Spinal cord (tissue), 10 donors: Measurements from ENCODE around the gene TOM1L1. TPM values are rescaled to one million over a fixed set of nuclear protein-coding genes. Genes with fewer than 3 reads are reported as not detected.

Source experiments
- DNase-seq, 6 donors: peaks; one replicate each; pipeline versions ENCODE4 v3.0.0 to v3.0.0-alpha.2; 2013 to 2015; ENCODE audit warnings: low spot score in 6 of 6, low read depth in 4 of 6
- H3K27ac ChIP-seq: one replicate; pipeline ENCODE4 v1.5.1; 2013; ENCODE audit warnings: low read depth, low read length, control low read depth
- H3K27me3 ChIP-seq: one replicate; pipeline ENCODE4 v1.6.1; 2013; ENCODE audit warnings: low read length; ENCODE audit not compliant: control insufficient read depth, insufficient read depth
- H3K36me3 ChIP-seq: one replicate; pipeline ENCODE4 v1.6.1; 2013; ENCODE audit warnings: low read length; ENCODE audit not compliant: control insufficient read depth, insufficient read depth
- H3K4me1 ChIP-seq: one replicate; pipeline ENCODE4 v1.6.1; 2013; ENCODE audit warnings: low read length; ENCODE audit not compliant: control insufficient read depth, insufficient read depth
- H3K4me3 ChIP-seq: one replicate; pipeline ENCODE4 v1.5.1; 2013; ENCODE audit warnings: low read depth, low read length, control low read depth
- H3K9me3 ChIP-seq: one replicate; pipeline ENCODE4 v1.6.1; 2013; ENCODE audit warnings: low read length; ENCODE audit not compliant: control insufficient read depth, insufficient read depth
- WGBS: methylation state at CpG from one replicate; pipeline ENCODE4 v1.1.5; 2013; ENCODE audit warnings: missing lambda C conversion rate; ENCODE audit not compliant: insufficient coverage; 5-methylcytosine and 5-hydroxymethylcytosine counted together
- polyA plus RNA-seq, 2 donors: library from polyadenylated mRNA; unstranded; fragments of 120-200 nt; gene quantifications; one replicate each; pipeline ENCODE4 v1.2.1, GENCODE V29; 2013; ENCODE audit not compliant: insufficient read length in 2 of 2
- total RNA-seq, 2 donors: library from RNA; depleted of rRNA in 1 of 2; stranded (reverse); fragments of 120-200 nt in 1 of 2; fragments of >200 nt in 1 of 2; gene quantifications; one replicate each; pipeline versions ENCODE4 v1.2.3 to v1.2.4, GENCODE V29; 2013 to 2014
- donor health status: healthy.

The TOM1L1 gene
- total and polyA plus RNA-seq, 4 donors: 17.2 to 32.3 (median 24.3) TPM

- no peaks in the 10 kb centered on the region for H3K4me1 ChIP-seq
- H3K27ac ChIP-seq: no peak overlapping the region
- WGBS: 100% methylated on average over 2 of the region's 3 CpGs
- H3K9me3 ChIP-seq: no peaks in the 10 kb centered on the region
- H3K4me3 ChIP-seq: no peak overlapping the region
- no peaks in the 10 kb centered on the region for H3K27me3 ChIP-seq
- no peak for DNase-seq
- no peaks in the 10 kb centered on the region for H3K36me3 ChIP-seq
Observed at GRCh38 chr17:54974759-54975158, 74.1 kb downstream of the TOM1L1 start.

GRCh38 chr17:54976316-54976715, 75.7 kb downstream of the TOM1L1 start:
- 83% methylated on average over 1 of the region's 3 CpGs for WGBS
- Histone ChIP-seq H3K27me3 (no peaks in the 10 kb centered on the region), H3K4me3 (no peak overlapping the region), H3K27ac (no peak overlapping the region), H3K4me1 (no peaks in the 10 kb centered on the region), H3K9me3 (no peaks in the 10 kb centered on the region), H3K36me3 (no peaks in the 10 kb centered on the region)
- DNase-seq: no peak

GRCh38 chr17:54977744-54978143, 77.1 kb downstream of the TOM1L1 start:
- H3K27me3 ChIP-seq: no peaks in the 10 kb centered on the region
- no peak overlapping the region for H3K27ac ChIP-seq
- DNase-seq: no peak
- H3K36me3 ChIP-seq: no peaks in the 10 kb centered on the region
- no peaks in the 10 kb centered on the region for H3K4me1 ChIP-seq
- WGBS: no CpG with 5 or more reads among the region's 2 CpGs
- no peaks in the 10 kb centered on the region for H3K9me3 ChIP-seq
- no peak overlapping the region for H3K4me3 ChIP-seq

GRCh38 chr17:54979657-54980056, 79.0 kb downstream of the TOM1L1 start:
- Histone ChIP-seq H3K9me3 (no peaks in the 10 kb centered on the region), H3K4me3 (no peak overlapping the region), H3K27ac (no peak overlapping the region), H3K4me1 (no peaks in the 10 kb centered on the region), H3K36me3 (no peaks in the 10 kb centered on the region), H3K27me3 (no peaks in the 10 kb centered on the region)
- DNase-seq: no peak

- WGBS: 100% methylated on average over 1 of the region's 3 CpGs
- DNase-seq: no peak
- Histone ChIP-seq H3K9me3 (no peaks in the 10 kb centered on the region), H3K36me3 (no peaks in the 10 kb centered on the region), H3K27ac (no peak overlapping the region), H3K27me3 (no peaks in the 10 kb centered on the region), H3K4me3 (no peak overlapping the region), H3K4me1 (no peaks in the 10 kb centered on the region)
Observed at GRCh38 chr17:54980375-54980774, 79.7 kb downstream of the TOM1L1 start.

GRCh38 chr17:54982399-54982798, 81.7 kb downstream of the TOM1L1 start:
- Histone ChIP-seq H3K27me3 (no peaks in the 10 kb centered on the region), H3K4me1 (no peaks in the 10 kb centered on the region), H3K4me3 (no peak overlapping the region), H3K36me3 (no peaks in the 10 kb centered on the region), H3K27ac (no peak overlapping the region), H3K9me3 (no peaks in the 10 kb centered on the region)
- no peak for DNase-seq

- Histone ChIP-seq H3K9me3 (no peaks in the 10 kb centered on the region), H3K27ac (no peak overlapping the region), H3K4me3 (no peak overlapping the region), H3K36me3 (no peaks in the 10 kb centered on the region), H3K4me1 (no peaks in the 10 kb centered on the region), H3K27me3 (no peaks in the 10 kb centered on the region)
- no peak for DNase-seq
Observed at GRCh38 chr17:54983260-54983659, 82.6 kb downstream of the TOM1L1 start.

GRCh38 chr17:54985476-54985875, 84.8 kb downstream of the TOM1L1 start:
- Histone ChIP-seq H3K4me1 (no peaks in the 10 kb centered on the region), H3K27me3 (no peaks in the 10 kb centered on the region), H3K9me3 (no peaks in the 10 kb centered on the region), H3K36me3 (no peaks in the 10 kb centered on the region), H3K27ac (no peak overlapping the region), H3K4me3 (no peak overlapping the region)
- peak in 1 of 6 donors; percentile 63 for DNase-seq
- WGBS: no CpG with 5 or more reads among the region's 1 CpG

GRCh38 chr17:54990118-54990517, 89.5 kb downstream of the TOM1L1 start:
- no peaks in the 10 kb centered on the region for H3K9me3 ChIP-seq
- H3K27me3 ChIP-seq: no peaks in the 10 kb centered on the region
- no peaks in the 10 kb centered on the region for H3K4me1 ChIP-seq
- no peak overlapping the region for H3K4me3 ChIP-seq
- no peak for DNase-seq
- 71% methylated on average over 3 of the region's 4 CpGs for WGBS
- H3K36me3 ChIP-seq: no peaks in the 10 kb centered on the region
- H3K27ac ChIP-seq: no peak overlapping the region

- Histone ChIP-seq H3K4me3 (no peak overlapping the region), H3K27ac (no peak overlapping the region), H3K9me3 (no peaks in the 10 kb centered on the region), H3K4me1 (no peaks in the 10 kb centered on the region), H3K27me3 (no peaks in the 10 kb centered on the region), H3K36me3 (no peaks in the 10 kb centered on the region)
- WGBS: no CpG with 5 or more reads among the region's 1 CpG
- DNase-seq: no peak
Observed at GRCh38 chr17:54991567-54991966, 90.9 kb downstream of the TOM1L1 start.
